ENCODE data around the gene TMEM109.
A peak's percentile ranks its signal among the peaks of the same experiment; 100 is the strongest.

Gene TMEM109

DNA sequence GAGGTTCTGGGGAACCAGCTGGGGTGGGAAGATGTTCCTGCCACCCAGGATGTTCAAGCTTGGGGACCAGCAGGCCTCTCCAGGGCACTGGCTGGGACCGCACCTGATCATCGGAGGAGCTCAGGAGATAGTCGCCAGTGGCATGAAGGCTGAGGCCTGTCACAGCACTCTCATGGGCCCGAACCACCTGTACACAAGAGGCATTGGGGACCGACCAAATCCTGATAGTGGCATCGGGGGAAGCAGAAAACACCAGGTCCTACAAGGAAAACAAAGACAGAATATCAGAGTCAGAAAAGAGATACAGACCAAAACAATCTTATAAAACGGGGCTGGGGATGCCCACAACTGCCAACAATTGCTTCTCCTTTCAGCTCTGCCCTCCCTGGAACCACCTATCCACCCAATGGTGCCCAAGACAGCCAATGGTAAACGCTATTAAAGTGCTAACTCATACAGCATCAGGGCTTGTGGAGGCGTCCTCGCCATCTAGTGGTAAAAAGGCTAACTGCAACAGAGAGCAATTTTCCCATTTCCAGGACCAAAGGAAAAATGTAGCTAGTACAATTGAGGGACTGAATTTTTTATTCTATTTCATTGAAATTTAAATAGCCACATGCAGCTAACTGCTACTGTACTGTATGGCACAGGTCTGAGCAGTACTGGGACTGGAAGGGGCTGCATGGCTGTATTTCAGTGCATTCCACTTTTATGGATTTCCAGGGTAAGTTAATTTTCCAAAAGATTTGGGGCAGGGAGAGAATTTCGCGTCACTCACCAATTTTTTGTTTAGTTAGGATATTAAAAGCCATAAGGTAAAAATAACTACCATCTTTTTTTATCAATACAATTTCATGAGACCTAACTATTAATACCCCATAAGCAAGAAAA is 14.7 kb upstream of the TMEM109 start:
- no peak for TF ChIP-seq POLR2AphosphoS5 (IDR thresholded peaks at IDR 0.05; ENCODE audit: low read depth)
- no peak for TF ChIP-seq SPI1 (IDR thresholded peaks at IDR 0.05; ENCODE audit: borderline replicate concordance, low read depth)
- TF ChIP-seq, protein P1, sequence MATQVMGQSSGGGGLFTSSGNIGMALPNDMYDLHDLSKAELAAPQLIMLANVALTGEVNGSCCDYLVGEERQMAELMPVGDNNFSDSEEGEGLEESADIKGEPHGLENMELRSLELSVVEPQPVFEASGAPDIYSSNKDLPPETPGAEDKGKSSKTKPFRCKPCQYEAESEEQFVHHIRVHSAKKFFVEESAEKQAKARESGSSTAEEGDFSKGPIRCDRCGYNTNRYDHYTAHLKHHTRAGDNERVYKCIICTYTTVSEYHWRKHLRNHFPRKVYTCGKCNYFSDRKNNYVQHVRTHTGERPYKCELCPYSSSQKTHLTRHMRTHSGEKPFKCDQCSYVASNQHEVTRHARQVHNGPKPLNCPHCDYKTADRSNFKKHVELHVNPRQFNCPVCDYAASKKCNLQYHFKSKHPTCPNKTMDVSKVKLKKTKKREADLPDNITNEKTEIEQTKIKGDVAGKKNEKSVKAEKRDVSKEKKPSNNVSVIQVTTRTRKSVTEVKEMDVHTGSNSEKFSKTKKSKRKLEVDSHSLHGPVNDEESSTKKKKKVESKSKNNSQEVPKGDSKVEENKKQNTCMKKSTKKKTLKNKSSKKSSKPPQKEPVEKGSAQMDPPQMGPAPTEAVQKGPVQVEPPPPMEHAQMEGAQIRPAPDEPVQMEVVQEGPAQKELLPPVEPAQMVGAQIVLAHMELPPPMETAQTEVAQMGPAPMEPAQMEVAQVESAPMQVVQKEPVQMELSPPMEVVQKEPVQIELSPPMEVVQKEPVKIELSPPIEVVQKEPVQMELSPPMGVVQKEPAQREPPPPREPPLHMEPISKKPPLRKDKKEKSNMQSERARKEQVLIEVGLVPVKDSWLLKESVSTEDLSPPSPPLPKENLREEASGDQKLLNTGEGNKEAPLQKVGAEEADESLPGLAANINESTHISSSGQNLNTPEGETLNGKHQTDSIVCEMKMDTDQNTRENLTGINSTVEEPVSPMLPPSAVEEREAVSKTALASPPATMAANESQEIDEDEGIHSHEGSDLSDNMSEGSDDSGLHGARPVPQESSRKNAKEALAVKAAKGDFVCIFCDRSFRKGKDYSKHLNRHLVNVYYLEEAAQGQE (IDR thresholded peaks at IDR 0.05; ENCODE audit: insufficient replicate concordance, low read depth), result no peak
- TF ChIP-seq, protein P2, sequence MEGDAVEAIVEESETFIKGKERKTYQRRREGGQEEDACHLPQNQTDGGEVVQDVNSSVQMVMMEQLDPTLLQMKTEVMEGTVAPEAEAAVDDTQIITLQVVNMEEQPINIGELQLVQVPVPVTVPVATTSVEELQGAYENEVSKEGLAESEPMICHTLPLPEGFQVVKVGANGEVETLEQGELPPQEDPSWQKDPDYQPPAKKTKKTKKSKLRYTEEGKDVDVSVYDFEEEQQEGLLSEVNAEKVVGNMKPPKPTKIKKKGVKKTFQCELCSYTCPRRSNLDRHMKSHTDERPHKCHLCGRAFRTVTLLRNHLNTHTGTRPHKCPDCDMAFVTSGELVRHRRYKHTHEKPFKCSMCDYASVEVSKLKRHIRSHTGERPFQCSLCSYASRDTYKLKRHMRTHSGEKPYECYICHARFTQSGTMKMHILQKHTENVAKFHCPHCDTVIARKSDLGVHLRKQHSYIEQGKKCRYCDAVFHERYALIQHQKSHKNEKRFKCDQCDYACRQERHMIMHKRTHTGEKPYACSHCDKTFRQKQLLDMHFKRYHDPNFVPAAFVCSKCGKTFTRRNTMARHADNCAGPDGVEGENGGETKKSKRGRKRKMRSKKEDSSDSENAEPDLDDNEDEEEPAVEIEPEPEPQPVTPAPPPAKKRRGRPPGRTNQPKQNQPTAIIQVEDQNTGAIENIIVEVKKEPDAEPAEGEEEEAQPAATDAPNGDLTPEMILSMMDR (IDR thresholded peaks at IDR 0.05; ENCODE audit: insufficient read depth, low read length), result peak; percentile 99
- TF ChIP-seq GABPA (IDR thresholded peaks at IDR 0.05; ENCODE audit: low read depth), result no peak
- Histone ChIP-seq H3K4me3 (replicated peaks; ENCODE audit: insufficient read depth, low read length) (no peak overlapping the region), H3K27me3 (ENCODE audit: insufficient read depth, poor library complexity, severe bottlenecking) (no peaks in the 10 kb centered on the region), H3K27ac (replicated peaks) (no peak overlapping the region)
- DNase-seq (ENCODE audit: low read depth in 1 of 2, low spot score in 1 of 2), result peak in 1 of 2 experiments; percentile 38

DNA sequence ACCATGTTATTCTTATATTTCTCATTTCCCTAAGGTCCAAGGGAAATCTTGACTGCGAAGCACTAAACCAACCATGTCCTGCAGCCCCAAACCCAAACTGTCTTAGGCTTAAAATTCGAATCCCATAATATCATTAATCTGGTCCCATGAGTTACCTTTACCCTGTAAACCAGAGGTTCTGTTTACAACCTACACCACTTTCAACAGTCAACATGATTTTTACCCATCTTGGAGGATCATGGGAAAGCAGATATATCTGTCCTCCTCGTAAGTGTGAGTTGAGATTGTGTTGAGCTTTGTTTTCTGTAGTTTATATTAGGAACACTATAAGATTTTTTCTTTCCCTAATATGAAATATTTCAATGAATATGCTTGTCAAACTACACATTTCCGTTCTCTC is 14.0 kb upstream of the TMEM109 start:
- TF ChIP-seq, protein P2 (IDR thresholded peaks at IDR 0.05; ENCODE audit: insufficient read depth, low read length), result no peak
- TF ChIP-seq, protein P1 (IDR thresholded peaks at IDR 0.05; ENCODE audit: insufficient replicate concordance, low read depth), result no peak
- TF ChIP-seq SPI1 (IDR thresholded peaks at IDR 0.05; ENCODE audit: borderline replicate concordance, low read depth) (no peak), POLR2AphosphoS5 (IDR thresholded peaks at IDR 0.05; ENCODE audit: low read depth) (no peak), GABPA (IDR thresholded peaks at IDR 0.05; ENCODE audit: low read depth) (no peak)
- H3K4me3 ChIP-seq (replicated peaks; ENCODE audit: insufficient read depth, low read length), result no peak overlapping the region
- DNase-seq (ENCODE audit: low read depth in 1 of 2, low spot score in 1 of 2), result no peak
- no peaks in the 10 kb centered on the region for H3K27me3 ChIP-seq (ENCODE audit: insufficient read depth, poor library complexity, severe bottlenecking)
- H3K27ac ChIP-seq (replicated peaks), result no peak overlapping the region

DNA sequence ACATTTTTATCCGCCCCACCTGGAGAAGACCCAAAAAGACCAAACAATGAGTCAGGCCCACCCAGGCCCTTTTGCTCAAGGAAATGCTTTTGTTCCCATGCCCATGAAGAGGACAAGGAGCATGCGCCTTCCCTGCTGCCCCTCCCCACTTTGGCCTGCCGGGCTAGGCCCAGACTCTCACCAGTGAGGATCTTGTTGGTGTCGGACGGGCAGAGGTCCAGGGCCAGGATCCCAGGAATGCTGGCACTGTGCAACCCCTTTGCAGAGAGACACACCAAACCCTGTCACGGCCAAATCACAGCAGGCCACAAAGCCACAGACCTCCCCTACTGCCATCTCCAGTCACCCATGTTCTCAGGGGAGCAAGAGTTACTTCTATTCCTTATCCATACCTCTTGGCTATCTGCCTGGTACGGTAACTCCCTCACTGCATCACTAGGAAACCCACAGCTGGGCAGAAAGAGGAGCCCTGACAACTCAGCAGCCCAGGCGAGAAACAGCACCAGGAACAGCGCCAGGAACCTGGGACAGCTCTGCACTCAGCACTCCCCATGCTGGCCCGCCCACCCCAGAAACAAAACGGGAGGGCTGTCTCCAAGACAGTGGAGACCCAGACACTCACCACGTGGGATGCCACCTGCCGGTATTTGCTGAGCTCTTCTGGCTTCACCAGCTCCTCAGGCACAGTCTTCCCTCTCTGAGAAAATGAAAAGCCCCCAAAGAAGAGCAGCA is 13.1 kb upstream of the TMEM109 start:
- H3K27me3 ChIP-seq (ENCODE audit: insufficient read depth, poor library complexity, severe bottlenecking), result no peaks in the 10 kb centered on the region
- no peak for DNase-seq (ENCODE audit: low read depth in 1 of 2, low spot score in 1 of 2)
- TF ChIP-seq, protein P1 (IDR thresholded peaks at IDR 0.05; ENCODE audit: insufficient replicate concordance, low read depth), result peak; percentile 55
- no peak for TF ChIP-seq POLR2AphosphoS5 (IDR thresholded peaks at IDR 0.05; ENCODE audit: low read depth)
- no peak overlapping the region for H3K4me3 ChIP-seq (replicated peaks; ENCODE audit: insufficient read depth, low read length)
- H3K27ac ChIP-seq (replicated peaks), result no peak overlapping the region
